Measurements from ENCODE around the gene RRP15.
A peak's percentile ranks its signal among the peaks of the same experiment; 100 is the strongest.

RRP15 gene

DNA sequence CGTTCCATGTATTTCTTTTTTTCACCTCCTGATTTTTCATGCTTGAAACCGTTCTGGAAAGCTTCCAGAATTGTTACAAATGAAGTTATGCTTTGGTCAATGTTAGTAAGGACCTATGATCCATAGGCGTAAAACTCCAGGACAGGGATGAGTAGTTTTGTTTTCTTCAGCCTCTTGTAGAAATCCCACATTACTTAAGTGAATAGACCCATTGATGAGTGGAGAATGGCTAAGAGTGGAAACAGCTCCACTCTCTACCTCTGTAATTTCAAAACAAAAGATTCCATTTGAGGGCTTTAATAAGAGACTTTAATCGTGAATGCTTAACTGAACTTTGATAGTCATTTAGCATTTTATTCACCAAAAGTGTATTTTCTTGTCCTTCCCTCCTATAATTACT is 57.0 kb downstream of the RRP15 start:
- no peak for DNase-seq

- DNase-seq, result no peak
Observed at GRCh38 chr1:218344814-218345672, 60.0 kb downstream of the RRP15 start, which contains the start of gene TGFB2. Gene TGFB2 (plus strand): TSS chr1:218345336. CDS start chr1:218346702, 1,366 bp downstream.

DNA sequence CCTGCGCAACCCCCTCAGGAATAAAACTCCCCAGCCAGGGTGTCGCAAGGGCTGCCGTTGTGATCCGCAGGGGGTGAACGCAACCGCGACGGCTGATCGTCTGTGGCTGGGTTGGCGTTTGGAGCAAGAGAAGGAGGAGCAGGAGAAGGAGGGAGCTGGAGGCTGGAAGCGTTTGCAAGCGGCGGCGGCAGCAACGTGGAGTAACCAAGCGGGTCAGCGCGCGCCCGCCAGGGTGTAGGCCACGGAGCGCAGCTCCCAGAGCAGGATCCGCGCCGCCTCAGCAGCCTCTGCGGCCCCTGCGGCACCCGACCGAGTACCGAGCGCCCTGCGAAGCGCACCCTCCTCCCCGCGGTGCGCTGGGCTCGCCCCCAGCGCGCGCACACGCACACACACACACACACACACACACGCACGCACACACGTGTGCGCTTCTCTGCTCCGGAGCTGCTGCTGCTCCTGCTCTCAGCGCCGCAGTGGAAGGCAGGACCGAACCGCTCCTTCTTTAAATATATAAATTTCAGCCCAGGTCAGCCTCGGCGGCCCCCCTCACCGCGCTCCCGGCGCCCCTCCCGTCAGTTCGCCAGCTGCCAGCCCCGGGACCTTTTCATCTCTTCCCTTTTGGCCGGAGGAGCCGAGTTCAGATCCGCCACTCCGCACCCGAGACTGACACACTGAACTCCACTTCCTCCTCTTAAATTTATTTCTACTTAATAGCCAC is 60.7 kb downstream of the RRP15 start:
- DNase-seq, result peak; percentile 45

- DNase-seq, result no peak
Observed at GRCh38 chr1:218346391-218347204, 61.5 kb downstream of the RRP15 start.

GRCh38 chr1:218347336-218347722 is 62.2 kb downstream of the RRP15 start:
- no peak for DNase-seq

- no peak for DNase-seq
Observed at GRCh38 chr1:218347723-218348627, 62.9 kb downstream of the RRP15 start.

DNA sequence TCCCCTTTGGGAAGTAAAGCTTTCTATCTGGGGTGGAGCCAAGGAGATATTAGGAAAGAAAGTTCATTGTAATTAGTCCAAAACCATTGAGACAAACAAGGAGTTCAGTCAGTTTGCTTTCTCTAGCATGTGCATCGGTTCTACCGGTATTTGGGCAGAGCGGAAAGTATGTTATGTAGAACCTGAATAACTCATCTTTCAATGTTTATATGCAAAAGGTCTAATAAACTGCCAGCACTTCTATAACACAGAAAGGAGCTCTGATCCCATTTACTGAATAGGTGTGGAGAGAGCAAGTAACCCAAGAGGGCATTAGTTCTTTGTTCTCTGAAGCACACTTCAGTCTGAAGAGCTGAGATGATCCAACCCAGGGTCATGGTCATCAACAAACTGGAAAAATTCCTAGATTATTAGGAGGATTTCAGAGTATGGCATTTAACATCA is 63.6 kb downstream of the RRP15 start:
- DNase-seq, result no peak

DNA sequence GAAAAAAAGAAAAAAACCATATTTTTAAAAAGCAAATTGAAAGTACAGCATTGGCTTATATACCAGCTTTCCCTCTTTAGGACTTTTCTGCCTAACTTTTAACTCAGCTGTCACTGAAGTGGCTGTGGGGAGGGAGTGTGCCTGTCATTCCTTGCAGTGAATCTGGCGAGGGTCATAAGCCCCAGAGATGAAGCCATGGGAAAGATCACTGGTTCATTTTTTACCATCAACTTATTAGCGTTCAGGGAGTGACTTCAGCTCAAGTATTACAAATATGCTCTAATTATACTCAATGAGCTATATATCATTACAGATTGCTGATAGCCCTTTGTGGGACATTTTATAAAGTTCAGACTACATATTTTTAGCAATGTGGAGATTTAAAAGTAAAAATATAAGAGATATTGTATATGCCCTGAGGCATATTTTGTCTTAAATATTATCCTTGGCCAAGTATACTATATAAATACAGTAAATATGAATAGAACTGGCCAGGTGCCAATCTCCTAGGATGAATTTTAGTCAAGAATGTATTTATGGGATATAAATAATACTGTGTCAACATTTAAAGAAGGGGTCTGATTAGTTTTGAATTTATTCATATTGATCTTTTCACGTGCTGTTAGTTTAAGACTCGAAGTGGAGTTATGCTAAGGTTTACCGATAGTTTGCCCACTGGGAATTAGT is 64.4 kb downstream of the RRP15 start:
- DNase-seq, result no peak

- DNase-seq, result no peak
Observed at GRCh38 chr1:218350035-218350525, 65.0 kb downstream of the RRP15 start.

DNA sequence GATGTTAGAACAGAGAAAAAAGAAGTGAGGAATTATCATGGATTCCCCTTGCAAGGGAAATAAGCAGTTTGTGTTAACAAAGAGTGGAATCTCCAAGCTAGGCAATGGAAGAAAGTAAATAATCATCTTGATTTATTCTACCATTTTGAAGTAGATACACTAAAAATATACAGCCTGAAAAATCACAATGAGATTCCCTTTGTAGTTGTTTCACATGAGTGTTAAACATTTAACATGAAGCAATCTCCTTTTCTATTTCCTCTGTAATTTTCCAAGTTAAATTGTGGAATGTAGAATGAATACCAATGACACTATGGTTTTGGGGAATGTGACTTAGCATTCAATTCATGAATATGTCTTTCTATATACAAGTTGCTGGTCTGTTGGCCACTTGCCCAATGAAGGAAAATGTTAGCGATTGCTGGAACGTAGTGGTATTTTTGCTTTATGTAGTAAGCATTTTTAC is 65.7 kb downstream of the RRP15 start:
- no peak for DNase-seq

DNA sequence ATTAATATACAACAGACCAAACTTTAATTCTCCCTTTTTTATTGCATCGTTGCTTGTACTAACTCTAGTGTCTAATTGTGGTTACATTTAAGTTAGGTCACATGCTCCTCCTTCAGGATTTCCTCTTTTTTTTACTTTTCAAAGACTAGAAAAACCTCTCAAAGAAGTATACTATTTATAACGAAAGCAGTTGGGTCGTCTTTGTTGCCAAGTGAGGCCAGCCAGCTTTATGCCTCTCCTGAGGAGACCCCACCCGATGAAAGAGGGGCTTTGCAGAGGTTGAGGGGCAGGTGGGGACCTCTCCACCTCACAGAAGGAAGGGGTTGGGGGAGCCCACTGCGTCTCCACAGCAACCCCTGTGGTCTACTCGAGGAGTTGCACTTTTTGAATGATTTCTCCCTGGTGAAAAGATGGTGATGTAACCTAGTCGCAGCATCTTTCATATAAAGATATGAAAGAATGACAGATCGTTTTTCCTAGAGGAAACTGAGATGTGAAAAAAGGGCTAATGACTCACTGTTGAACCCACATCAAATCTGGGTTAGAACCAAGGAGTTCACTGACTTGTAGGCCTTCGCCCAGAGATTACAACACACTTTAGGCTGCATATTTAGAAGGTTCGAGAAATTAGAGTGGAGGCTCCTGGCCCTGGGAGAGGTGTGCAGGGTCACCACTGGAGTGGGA is 66.4 kb downstream of the RRP15 start:
- DNase-seq, result no peak

DNA sequence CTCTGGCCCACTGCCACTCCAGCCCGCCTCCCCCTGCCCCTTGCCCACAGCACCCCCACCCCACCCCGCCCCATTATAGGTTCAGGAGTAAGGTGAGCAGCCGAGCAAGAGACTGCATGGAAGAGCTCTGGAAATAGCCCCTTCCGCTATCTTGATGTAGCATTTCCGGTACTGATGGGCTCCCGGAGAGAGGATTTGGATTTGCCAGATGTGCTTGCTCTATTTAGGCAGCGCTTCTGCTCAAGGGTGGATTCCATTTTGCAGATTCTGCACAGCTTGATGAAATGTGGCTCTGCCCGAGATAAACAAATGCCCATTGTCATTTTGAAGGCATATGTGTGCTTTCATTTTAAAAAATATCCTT is 67.0 kb downstream of the RRP15 start:
- DNase-seq, result no peak

DNA sequence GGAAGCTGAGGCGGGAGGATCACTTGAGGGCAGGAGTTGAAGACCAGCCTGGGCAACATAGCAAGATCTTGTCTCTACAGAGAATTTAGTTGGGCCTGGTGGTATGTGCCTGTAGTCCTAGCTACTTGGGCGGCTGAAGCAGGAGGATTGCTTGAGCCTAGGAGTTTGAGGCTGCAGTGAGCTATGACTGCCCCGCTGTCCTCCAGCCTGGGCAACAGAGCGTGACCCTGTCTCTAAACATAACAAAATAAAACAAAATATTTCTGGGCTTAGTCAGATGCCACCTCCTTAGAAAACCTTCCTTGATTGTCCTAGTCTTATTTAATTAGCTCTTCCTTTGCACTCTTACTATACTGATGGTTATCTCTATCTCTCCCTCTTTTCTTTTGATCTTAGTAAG is 68.6 kb downstream of the RRP15 start:
- DNase-seq, result no peak

DNA sequence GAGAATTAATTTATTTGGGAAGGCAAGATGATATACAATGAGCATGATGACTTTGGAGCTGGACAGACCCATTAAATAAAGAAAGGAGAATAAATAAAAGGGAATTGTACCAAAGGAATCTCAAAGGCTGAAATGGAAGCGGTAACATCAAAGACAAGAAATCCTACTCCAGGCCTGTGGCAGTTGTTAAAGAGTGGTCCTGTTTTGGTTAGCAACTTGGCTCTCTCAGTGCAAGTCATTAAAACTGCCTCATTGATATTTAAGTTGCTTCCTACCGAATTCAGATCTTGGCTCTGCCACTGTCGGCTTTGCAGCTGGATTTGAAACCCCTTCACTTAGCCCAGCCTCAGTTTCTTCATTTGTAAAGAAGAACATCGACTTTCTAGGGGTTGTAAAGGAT is 70.2 kb downstream of the RRP15 start:
- no peak for DNase-seq

DNA sequence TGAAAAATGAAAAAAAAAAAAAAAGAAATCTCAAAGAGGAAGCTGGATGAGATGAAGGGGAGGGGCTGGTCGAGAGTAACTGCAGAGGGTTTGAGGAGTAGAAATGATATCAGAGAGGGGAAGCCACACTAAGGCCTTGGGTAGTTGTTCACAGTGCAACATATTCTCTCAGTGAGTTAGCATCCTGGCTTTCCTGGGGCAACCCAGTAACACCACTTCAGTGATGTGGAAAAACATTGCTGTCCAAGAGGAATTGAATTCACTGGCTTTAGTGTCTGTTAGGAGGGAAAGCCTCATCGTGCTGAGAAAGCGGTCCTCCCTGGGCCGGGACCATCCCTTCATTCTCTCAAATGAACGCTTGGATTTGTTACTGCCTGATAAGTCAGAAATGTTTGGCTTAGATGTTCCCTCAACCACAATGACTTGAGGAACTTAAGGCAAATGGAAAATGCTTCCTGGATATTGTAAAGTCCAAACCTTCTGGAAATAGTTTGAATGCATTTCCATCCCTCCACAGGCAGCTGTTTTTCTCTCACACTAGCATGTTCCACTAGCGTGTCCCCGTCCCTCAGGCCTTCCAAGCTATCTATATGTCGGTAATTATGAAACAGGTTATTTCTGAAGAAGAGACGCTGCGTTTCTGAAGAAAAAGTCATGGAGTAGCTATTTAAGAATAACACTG is 72.3 kb downstream of the RRP15 start:
- no peak for DNase-seq

DNA sequence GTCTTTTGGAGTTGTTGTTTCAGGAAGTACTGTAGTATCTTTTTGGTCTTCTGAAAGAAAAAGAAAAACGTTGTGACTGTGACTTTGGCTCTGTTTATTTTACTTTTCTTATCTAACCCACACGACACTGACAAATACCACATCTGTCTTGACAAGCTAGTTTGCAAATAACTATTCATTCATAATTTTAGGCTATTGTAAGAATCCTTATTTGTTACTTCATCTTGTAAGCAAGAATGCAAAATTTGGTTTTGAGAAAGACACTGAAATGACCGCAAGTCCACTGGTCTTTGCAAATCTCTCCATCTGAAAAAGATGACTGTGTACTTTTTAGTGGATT is 72.8 kb downstream of the RRP15 start:
- DNase-seq, result no peak

GRCh38 chr1:218361298-218362065 is 76.4 kb downstream of the RRP15 start:
- no peak for DNase-seq

- DNase-seq, result no peak
Observed at GRCh38 chr1:218362418-218363076, 77.5 kb downstream of the RRP15 start.

- no peak for DNase-seq
Observed at GRCh38 chr1:218363141-218363540, 78.0 kb downstream of the RRP15 start.

Measured in NCI-H2107 (cell line).